WTC11 (cell line): ENCODE data around the gene RPL31. TPM values are rescaled to one million over a fixed set of nuclear protein-coding genes. Genes with fewer than 3 reads are reported as not detected.

Experiments
- ATAC-seq: fragments of 200-7000 bp; cut with Tn5 transposase; 2 replicates; pipeline ENCODE4 v1.10.0; 2021; ENCODE audit warnings: mild to moderate bottlenecking, moderate library complexity
- CTCF ChIA-PET: fragments of 300-600 bp; sonication (Branson Sonifier 250); formaldehyde crosslinking; loops from one replicate; lab custom pipeline; 2021; ENCODE audit warnings: antibody characterized with exemption; lab: Charles Lee
- POLR2A ChIA-PET: fragments of 350-600 bp; sonication (Branson Sonifier 250); formaldehyde crosslinking; loops from one replicate; lab custom pipeline; 2021; ENCODE audit warnings: antibody characterized with exemption; lab: Charles Lee
- DNase-seq: peaks from one replicate; pipeline ENCODE4 v3.0.0; 2021; ENCODE audit warnings: low spot score
- H3K27ac Mint-ChIP-seq: 2 replicates; pipeline ENCODE4 v1.8.0; 2021; ENCODE audit warnings: mixed read lengths
- H3K27me3 Mint-ChIP-seq: 2 replicates; pipeline ENCODE4 v1.8.0; 2021; ENCODE audit warnings: low read depth, mild to moderate bottlenecking, moderate library complexity, mixed read lengths
- H3K36me3 Mint-ChIP-seq: 2 replicates; pipeline ENCODE4 v1.8.0; 2021; ENCODE audit warnings: mixed read lengths
- H3K4me1 Mint-ChIP-seq: 2 replicates; pipeline ENCODE4 v1.8.0; 2022; ENCODE audit warnings: mixed read lengths
- H3K4me3 Mint-ChIP-seq: 2 replicates; pipeline ENCODE4 v1.8.0; 2021; ENCODE audit warnings: mild to moderate bottlenecking, moderate library complexity, mixed read lengths
- H3K9me3 Mint-ChIP-seq: 2 replicates; pipeline ENCODE4 v1.8.0; 2021; ENCODE audit warnings: mixed read lengths
- AR ChIP-seq: fragments of 250-450 bp; sonication (Bioruptor Pico); IDR thresholded peaks from 2 replicates; pipeline ENCODE4 v1.9.0; 2021; ENCODE audit warnings: mild to moderate bottlenecking
- E2F5 ChIP-seq: sonication (generic); formaldehyde crosslinking; IDR thresholded peaks from 2 replicates; pipeline ENCODE4 v1.8.1; 2022; ENCODE audit warnings: mild to moderate bottlenecking, moderate library complexity, missing genetic modification reagents
- HMGA2 ChIP-seq: fragments of 250-450 bp; sonication (Bioruptor Pico); IDR thresholded peaks from 2 replicates; pipeline ENCODE4 v1.4.0; 2021; ENCODE audit warnings: mild to moderate bottlenecking, moderate library complexity
- HMGXB4 ChIP-seq: sonication (generic); formaldehyde crosslinking; IDR thresholded peaks from 2 replicates; pipeline ENCODE4 v1.8.1; 2023; ENCODE audit warnings: mild to moderate bottlenecking, moderate library complexity, missing genetic modification reagents
- MXD4 ChIP-seq: fragments of 250-450 bp; sonication (Bioruptor Pico); IDR thresholded peaks from 2 replicates; pipeline ENCODE4 v1.8.0; 2021; ENCODE audit warnings: mild to moderate bottlenecking, moderate library complexity, borderline replicate concordance
- NFATC4 ChIP-seq: fragments of 250-450 bp; sonication (Bioruptor Pico); IDR thresholded peaks from 2 replicates; pipeline ENCODE4 v1.9.0; 2021; ENCODE audit warnings: mild to moderate bottlenecking
- NR2C2 ChIP-seq: sonication (generic); formaldehyde crosslinking; IDR thresholded peaks from 2 replicates; pipeline ENCODE4 v1.8.0; 2022; ENCODE audit warnings: mild to moderate bottlenecking, missing genetic modification reagents
- NR3C1 ChIP-seq: sonication (generic); formaldehyde crosslinking; conservative IDR thresholded peaks from 2 replicates; pipeline ENCODE4 v1.8.1; 2023; ENCODE audit warnings: low read depth, mild to moderate bottlenecking, missing genetic modification reagents
- SOX15 ChIP-seq: fragments of 250-450 bp; sonication (Bioruptor Pico); IDR thresholded peaks from 2 replicates; pipeline ENCODE4 v1.9.0; 2021; ENCODE audit warnings: mild to moderate bottlenecking
- SP1 ChIP-seq: sonication (generic); formaldehyde crosslinking; conservative IDR thresholded peaks from 2 replicates; pipeline ENCODE4 v1.8.1; 2022; ENCODE audit warnings: missing genetic modification reagents
- STAT6 ChIP-seq: sonication (generic); formaldehyde crosslinking; conservative IDR thresholded peaks from 2 replicates; pipeline ENCODE4 v1.8.1; 2023; ENCODE audit warnings: mild to moderate bottlenecking, low read depth, missing genetic modification reagents, moderate library complexity
- TEAD1 ChIP-seq: sonication (generic); formaldehyde crosslinking; IDR thresholded peaks from 2 replicates; pipeline ENCODE4 v1.8.0; 2022; ENCODE audit warnings: mild to moderate bottlenecking, missing genetic modification reagents
- ZBTB21 ChIP-seq: sonication (generic); formaldehyde crosslinking; IDR thresholded peaks from 2 replicates; pipeline ENCODE4 v1.8.1; 2023; ENCODE audit warnings: mild to moderate bottlenecking, missing genetic modification reagents, borderline replicate concordance
- ZBTB43 ChIP-seq: sonication (generic); formaldehyde crosslinking; IDR thresholded peaks from 2 replicates; pipeline ENCODE4 v1.8.1; 2023; ENCODE audit warnings: mild to moderate bottlenecking, missing genetic modification reagents
- ZNF121 ChIP-seq: sonication (generic); formaldehyde crosslinking; IDR thresholded peaks from 2 replicates; pipeline ENCODE4 v1.8.0; 2023; ENCODE audit warnings: missing genetic modification reagents
- ZNF219 ChIP-seq: sonication (generic); formaldehyde crosslinking; IDR thresholded peaks from 2 replicates; pipeline ENCODE4 v1.8.0; 2023; ENCODE audit warnings: missing genetic modification reagents, mild to moderate bottlenecking, borderline replicate concordance
- ZNF232 ChIP-seq: sonication (generic); formaldehyde crosslinking; IDR thresholded peaks from 2 replicates; pipeline ENCODE4 v1.8.0; 2022; ENCODE audit warnings: mild to moderate bottlenecking, missing genetic modification reagents
- ZNF281 ChIP-seq: sonication (generic); formaldehyde crosslinking; IDR thresholded peaks from 2 replicates; pipeline ENCODE4 v1.8.0; 2023; ENCODE audit warnings: mild to moderate bottlenecking, missing genetic modification reagents
- total RNA-seq: library from RNA; stranded (reverse); gene quantifications from 3 replicates; pipeline ENCODE4 v1.2.3, GENCODE V29; 2021

The RPL31 gene
- total RNA-seq, 1 experiment from 2014 or later, result 1,590 TPM

GRCh38 chr2:100957996-100958653 is 44.0 kb upstream of the RPL31 start:
- no peak for ATAC-seq
- no peaks in the 10 kb centered on the region for H3K36me3 Mint-ChIP-seq
- peaks cover 25% of the 10 kb centered on the region for H3K4me1 Mint-ChIP-seq
- no peak overlapping the region for H3K4me3 Mint-ChIP-seq
- TF ChIP-seq NFATC4 (CRISPR knock-in tag) (no peak), E2F5 (CRISPR knock-in tag) (no peak), MXD4 (no peak), HMGXB4 (CRISPR knock-in tag) (no peak), ZBTB43 (CRISPR knock-in tag) (no peak), SOX15 (CRISPR knock-in tag) (no peak), ZNF232 (CRISPR knock-in tag) (no peak), ZNF281 (CRISPR knock-in tag) (no peak), HMGA2 (CRISPR knock-in tag) (no peak), NR3C1 (CRISPR knock-in tag) (no peak), ZNF121 (CRISPR knock-in tag) (no peak), ZBTB21 (CRISPR knock-in tag) (no peak)
- H3K9me3 Mint-ChIP-seq, result peaks cover 5% of the 10 kb centered on the region
- POLR2A ChIA-PET, result no interaction called here
- no peak for DNase-seq
- H3K27ac Mint-ChIP-seq, result peak overlapping the region; percentile 63; the same call in 1 of the 2 replicates
- no peaks in the 10 kb centered on the region for H3K27me3 Mint-ChIP-seq
- CTCF ChIA-PET, result interaction anchor here (0.7 kb wide), 1 partner anchor 39 kb away, joined by 3 read pairs; no protein-coding TSS in a partner anchor

GRCh38 chr2:100959225-100959880 is 42.7 kb upstream of the RPL31 start:
- no peaks in the 10 kb centered on the region for H3K27me3 Mint-ChIP-seq
- peaks cover 5% of the 10 kb centered on the region for H3K9me3 Mint-ChIP-seq
- H3K27ac Mint-ChIP-seq, result no peak overlapping the region
- POLR2A ChIA-PET, result no interaction called here
- H3K4me1 Mint-ChIP-seq, result peaks cover 18% of the 10 kb centered on the region
- ATAC-seq, result no peak
- no peak for TF ChIP-seq SP1
- TF ChIP-seq TEAD1 (CRISPR knock-in tag), result no peak
- no peak for TF ChIP-seq NR2C2 (CRISPR knock-in tag)
- no peak for TF ChIP-seq ZNF219
- TF ChIP-seq STAT6 (CRISPR knock-in tag), result no peak
- no peak for TF ChIP-seq AR (CRISPR knock-in tag)
- no peak overlapping the region for H3K4me3 Mint-ChIP-seq
- DNase-seq, result no peak
- CTCF ChIA-PET, result no interaction called here
- H3K36me3 Mint-ChIP-seq, result no peaks in the 10 kb centered on the region
